ENCODE data around the gene RPS6KL1. TPM values are rescaled to one million over a fixed set of nuclear protein-coding genes. Genes with fewer than 3 reads are reported as not detected.
A peak's percentile ranks its signal among the peaks of the same experiment; 100 is the strongest.

The RPS6KL1 gene
- polyA plus RNA-seq, 3 donors: 0.79 to 1.9 (median 1.6) TPM

GRCh38 chr14:74953686-74954085 is 30.6 kb upstream of the RPS6KL1 start:
- DNase-seq (ENCODE audit: extremely low read depth in 1 of 11, low read depth in 9 of 11, low spot score in 4 of 11): no peak

- DNase-seq (ENCODE audit: extremely low read depth in 1 of 11, low read depth in 9 of 11, low spot score in 4 of 11): no peak
These were observed 29.8 kb upstream of the RPS6KL1 start for GRCh38 chr14:74952697-74953484.

GRCh38 chr14:74952180-74952665 is 29.2 kb upstream of the RPS6KL1 start:
- DNase-seq (ENCODE audit: extremely low read depth in 1 of 11, low read depth in 9 of 11, low spot score in 4 of 11): no peak

- no peak for DNase-seq (ENCODE audit: extremely low read depth in 1 of 11, low read depth in 9 of 11, low spot score in 4 of 11)
These were observed 28.6 kb upstream of the RPS6KL1 start for GRCh38 chr14:74951443-74952179.

GRCh38 chr14:74950795-74951442 is 27.9 kb upstream of the RPS6KL1 start:
- no peak for DNase-seq (ENCODE audit: extremely low read depth in 1 of 11, low read depth in 9 of 11, low spot score in 4 of 11)

GRCh38 chr14:74949859-74950573 is 27.0 kb upstream of the RPS6KL1 start:
- DNase-seq (ENCODE audit: extremely low read depth in 1 of 11, low read depth in 9 of 11, low spot score in 4 of 11): no peak

GRCh38 chr14:74949191-74949601 is 26.1 kb upstream of the RPS6KL1 start:
- no peak for DNase-seq (ENCODE audit: extremely low read depth in 1 of 11, low read depth in 9 of 11, low spot score in 4 of 11)

GRCh38 chr14:74948228-74949175 is 25.4 kb upstream of the RPS6KL1 start:
- DNase-seq (ENCODE audit: extremely low read depth in 1 of 11, low read depth in 9 of 11, low spot score in 4 of 11): no peak

GRCh38 chr14:74947353-74948227 is 24.5 kb upstream of the RPS6KL1 start:
- no peak for DNase-seq (ENCODE audit: extremely low read depth in 1 of 11, low read depth in 9 of 11, low spot score in 4 of 11)

- no peak for DNase-seq (ENCODE audit: extremely low read depth in 1 of 11, low read depth in 9 of 11, low spot score in 4 of 11)
These were observed 23.7 kb upstream of the RPS6KL1 start for GRCh38 chr14:74946659-74947281.

GRCh38 chr14:74945852-74946658 is 23.0 kb upstream of the RPS6KL1 start:
- peak in 7 of 11 donors; percentile 44 to 75 (median 68) for DNase-seq (ENCODE audit: extremely low read depth in 1 of 11, low read depth in 9 of 11, low spot score in 4 of 11)

GRCh38 chr14:74945261-74945851 is 22.3 kb upstream of the RPS6KL1 start:
- DNase-seq (ENCODE audit: extremely low read depth in 1 of 11, low read depth in 9 of 11, low spot score in 4 of 11): no peak

- no peak for DNase-seq (ENCODE audit: extremely low read depth in 1 of 11, low read depth in 9 of 11, low spot score in 4 of 11)
These were observed 19.5 kb upstream of the RPS6KL1 start for GRCh38 chr14:74942608-74943007.

GRCh38 chr14:74942181-74942580 is 19.1 kb upstream of the RPS6KL1 start:
- no peak for DNase-seq (ENCODE audit: extremely low read depth in 1 of 11, low read depth in 9 of 11, low spot score in 4 of 11)

- no peak for DNase-seq (ENCODE audit: extremely low read depth in 1 of 11, low read depth in 9 of 11, low spot score in 4 of 11)
These were observed 18.6 kb upstream of the RPS6KL1 start for GRCh38 chr14:74941676-74942097.

All from renal cortex interstitium (tissue), 11 donors.